PC-3 (cell line): ENCODE measurements around the gene LMBRD1.

Source experiments
- EZH2phosphoT487 ChIP-seq: fragments of 300-600 bp; sonication (generic); IDR thresholded peaks from 2 replicates; pipeline ENCODE4 v1.6.1; 2018; ENCODE audit warnings: mild to moderate bottlenecking, antibody characterized with exemption, low read length, borderline replicate concordance
- TF ChIP-seq, protein P1 (sequence below): fragments of 300-600 bp; sonication (generic); conservative IDR thresholded peaks from 2 replicates; pipeline ENCODE4 v1.5.1; 2017; ENCODE audit warnings: antibody characterized with exemption, low read depth, mild to moderate bottlenecking, low read length

DNA sequence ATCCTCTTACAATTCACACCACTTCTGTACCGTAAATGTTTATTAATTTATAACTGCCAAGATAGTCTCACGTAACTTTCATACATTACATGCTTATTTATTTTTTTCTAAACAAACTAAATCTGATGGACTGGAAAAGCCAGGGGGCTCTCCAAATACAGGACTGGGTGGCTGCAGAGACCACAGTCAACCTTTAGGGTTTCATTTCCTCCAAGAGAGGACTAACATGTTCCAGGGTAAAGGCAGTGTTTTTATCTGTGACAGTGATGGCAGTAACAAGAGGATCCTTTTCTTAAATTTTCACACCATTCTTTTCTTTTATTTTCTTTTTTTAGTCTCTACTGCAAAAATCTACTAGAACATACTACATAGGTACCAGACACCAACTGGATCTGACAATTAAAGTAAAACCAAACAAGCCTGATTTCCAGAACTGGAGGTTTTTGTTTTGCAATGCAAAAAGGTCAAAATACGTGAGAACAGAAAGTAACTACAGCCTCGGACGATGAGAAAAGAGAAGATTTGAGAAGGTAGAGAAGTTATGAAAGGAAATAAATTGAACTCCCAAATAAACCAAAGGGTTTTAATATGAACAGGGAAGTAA is 1.2 kb downstream of the LMBRD1 start:
- no peak for TF ChIP-seq EZH2phosphoT487
- TF ChIP-seq, protein P1, sequence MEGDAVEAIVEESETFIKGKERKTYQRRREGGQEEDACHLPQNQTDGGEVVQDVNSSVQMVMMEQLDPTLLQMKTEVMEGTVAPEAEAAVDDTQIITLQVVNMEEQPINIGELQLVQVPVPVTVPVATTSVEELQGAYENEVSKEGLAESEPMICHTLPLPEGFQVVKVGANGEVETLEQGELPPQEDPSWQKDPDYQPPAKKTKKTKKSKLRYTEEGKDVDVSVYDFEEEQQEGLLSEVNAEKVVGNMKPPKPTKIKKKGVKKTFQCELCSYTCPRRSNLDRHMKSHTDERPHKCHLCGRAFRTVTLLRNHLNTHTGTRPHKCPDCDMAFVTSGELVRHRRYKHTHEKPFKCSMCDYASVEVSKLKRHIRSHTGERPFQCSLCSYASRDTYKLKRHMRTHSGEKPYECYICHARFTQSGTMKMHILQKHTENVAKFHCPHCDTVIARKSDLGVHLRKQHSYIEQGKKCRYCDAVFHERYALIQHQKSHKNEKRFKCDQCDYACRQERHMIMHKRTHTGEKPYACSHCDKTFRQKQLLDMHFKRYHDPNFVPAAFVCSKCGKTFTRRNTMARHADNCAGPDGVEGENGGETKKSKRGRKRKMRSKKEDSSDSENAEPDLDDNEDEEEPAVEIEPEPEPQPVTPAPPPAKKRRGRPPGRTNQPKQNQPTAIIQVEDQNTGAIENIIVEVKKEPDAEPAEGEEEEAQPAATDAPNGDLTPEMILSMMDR: no peak
